HG03469 (cell line): Measurements from ENCODE around the gene BACE2.

Experiments used
- ATAC-seq: cut with Tn5 transposase; IDR thresholded peaks from one replicate; pipeline ENCODE4 v1.9.1; 2021; ENCODE audit warnings: mild to moderate bottlenecking, moderate library complexity, moderate number of reproducible peaks; ENCODE audit not compliant: unreplicated experiment

BACE2 gene

DNA sequence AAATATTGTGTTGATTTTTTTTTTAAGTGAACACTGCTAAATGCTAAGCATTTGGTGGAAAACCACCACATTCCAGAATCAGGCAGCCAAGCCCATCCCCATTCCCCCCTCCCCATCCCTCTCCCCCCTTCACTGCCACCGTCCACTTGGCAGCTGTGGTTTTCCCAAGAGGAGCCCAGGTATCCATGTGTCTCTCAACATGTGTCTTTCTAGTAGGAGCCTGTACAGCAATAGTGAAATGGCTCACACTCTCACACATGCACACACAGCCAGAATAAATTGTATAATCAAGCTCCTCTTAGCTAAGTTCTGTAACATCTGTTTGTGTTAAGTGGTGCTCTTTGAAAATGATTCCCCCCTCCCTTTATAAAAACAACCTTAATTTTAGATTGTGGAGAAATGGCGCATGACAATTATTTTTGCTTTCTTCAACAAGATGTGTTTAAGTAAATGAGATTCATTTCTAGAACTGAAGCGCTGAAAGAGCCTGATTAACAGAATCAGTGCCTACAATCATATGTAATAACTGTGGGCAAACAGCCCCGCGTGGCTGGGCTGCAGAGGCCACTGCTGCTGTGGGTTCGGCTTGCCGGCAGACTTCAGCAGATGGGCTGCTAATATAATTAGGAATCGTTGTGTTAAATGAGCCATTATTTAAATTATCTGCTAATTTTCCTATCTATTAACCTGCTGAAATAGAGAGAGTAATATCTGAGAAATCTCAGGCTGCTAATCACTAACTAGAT, 43.3 kb downstream of the BACE2 start:
- no peak for ATAC-seq

DNA sequence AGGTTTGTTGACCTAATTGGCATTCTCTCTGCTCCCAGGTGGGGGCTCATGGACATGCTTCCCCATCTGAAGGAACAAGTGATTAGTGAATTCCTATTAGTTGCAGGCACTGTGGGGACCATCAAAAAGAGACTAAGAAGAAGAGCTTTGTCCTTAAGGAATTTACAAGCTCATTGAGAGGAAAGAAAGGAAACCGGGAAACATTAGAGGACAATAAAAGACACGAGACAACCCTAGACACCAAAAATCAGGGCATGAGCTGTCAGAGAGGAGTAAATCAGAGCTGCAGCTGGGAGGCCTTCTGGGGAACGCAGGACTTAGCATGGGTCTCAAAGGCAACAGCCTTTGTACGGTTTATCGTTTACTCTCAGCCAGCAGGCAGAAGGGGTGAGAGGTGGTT, 45.1 kb downstream of the BACE2 start:
- no peak for ATAC-seq

DNA sequence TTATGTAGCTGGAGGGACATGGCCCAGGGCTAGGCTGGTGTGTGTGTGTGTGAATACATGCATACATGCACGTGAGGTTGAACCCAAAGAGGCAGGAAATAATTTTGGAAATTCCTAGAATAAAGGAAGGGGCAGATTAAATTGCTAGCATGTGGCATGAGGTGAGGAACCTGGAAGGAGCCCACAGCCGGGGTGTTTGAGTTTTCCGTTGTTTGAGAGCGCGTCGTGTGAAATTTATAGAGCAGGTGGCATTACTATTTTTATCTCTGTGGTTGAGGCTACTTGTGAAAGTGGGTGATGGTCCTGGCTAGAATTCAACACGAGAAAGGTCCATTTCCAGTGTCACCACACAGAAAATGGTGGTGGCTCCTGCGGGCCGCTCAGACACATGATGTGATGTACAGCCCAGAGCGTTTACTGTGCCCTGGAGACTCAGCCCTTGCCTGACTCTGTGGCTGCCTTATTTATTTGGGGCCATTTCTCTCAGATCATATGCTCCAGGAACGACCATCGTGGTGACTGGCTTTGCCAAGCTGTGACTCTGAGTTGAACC, 48.0 kb downstream of the BACE2 start:
- ATAC-seq: no peak

DNA sequence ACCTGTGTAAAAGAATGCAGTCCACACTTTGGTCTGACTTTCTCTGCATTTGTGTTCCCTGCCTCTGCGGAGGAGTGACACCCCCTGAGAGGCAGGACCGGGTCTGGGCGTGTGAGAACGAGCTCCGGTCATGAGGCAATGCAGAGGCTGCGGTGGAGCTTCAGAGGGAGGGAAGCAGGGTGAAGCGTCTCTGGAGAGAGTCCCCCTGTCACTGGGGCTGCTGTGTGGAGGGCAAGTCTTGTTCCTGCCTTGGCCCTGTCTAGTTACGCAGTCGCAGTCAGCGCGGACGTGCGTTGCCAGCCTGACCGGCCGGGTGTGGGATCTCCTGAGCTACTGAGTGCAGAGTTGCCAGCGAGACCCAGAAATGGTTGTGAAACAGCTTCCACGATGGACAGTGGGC, 48.5 kb downstream of the BACE2 start:
- ATAC-seq: no peak

DNA sequence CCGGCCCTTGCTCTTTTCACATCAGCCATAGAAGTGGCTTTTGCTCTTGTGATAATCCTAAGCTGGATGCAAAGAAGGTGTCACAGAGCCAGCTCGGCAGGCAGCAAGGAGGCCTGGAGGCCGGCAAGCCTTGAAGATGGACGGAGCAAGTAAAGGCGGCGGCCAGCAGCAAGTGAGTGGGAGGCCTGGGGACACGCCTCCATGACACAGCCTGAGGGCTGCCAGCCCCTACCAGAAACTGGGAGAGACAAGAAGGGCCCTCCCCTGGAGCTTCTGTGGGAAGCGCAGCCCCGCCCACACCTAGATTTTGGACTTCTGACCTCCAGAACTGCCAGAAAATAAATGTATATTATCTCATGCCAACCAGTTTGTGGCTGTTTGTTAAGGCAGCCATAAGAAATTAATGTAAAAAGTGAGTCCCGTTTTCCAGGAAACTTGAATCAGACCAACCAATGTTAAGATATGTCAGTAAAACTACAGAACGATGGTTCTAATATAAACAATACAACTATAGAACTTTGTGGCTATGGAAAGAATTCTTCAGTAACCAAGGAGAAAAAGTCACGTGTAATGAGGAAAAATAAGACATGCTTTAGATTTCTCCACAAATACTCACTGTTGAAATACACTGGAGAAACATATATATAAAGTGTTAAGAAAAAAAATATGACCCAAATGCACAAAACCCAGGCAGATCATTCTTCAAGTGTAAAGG, 49.9 kb downstream of the BACE2 start:
- no peak for ATAC-seq

DNA sequence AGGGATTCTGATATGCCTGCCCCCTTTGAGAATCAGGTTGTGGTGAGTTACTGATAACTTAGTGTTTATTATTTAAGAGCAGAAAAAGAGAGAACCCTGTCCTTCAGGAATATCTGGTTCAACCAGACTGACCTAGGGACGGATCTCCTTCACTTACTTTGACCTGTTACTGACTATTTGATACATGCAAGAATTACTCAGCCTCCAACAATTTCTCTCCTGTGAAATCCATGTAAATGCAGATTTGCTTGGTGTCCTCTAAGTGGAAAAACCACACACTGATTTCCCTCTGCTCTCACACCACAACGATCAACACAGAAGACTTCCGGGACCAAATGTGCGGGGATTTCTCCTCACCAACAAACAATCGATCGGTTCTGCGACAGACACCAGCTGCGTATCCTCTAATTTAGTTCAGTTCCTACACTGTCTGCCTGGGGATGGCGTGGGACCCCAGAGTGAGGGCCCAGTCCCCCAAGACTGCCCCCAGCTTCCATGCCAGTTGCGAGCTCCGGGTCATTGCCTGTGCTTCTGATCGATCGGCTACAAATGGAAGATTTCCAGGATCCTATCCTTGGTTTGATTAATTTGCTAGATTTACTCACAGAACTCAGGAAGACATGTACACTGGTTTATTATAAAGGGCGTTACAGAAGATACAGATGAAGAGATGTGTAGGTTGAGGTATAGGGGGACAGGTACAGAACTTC, 51.7 kb downstream of the BACE2 start:
- no peak for ATAC-seq

DNA sequence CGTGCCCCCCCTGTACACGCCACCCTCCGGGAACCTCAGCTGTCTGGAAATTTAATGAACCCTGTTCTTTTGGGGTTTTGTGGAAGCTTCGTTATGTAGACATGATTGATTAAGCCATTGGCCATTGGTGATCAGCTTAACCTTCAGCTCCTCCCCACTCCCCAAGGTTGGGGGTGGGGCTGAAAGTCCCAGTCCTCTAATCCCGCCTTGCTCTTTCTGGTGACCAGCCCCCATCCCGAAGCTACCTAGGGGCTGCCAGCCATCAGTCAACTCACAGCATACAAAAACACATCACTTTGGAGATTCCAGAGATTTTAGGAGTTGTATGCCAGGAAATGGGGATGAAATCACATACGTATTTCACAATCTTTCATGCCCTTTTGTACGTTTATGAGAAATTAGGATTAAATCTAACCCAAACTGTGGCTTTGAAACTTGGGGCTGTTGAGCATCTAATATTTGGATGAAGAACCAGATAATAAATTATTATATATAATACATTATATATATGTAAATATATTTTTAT, 52.3 kb downstream of the BACE2 start:
- ATAC-seq: no peak

DNA sequence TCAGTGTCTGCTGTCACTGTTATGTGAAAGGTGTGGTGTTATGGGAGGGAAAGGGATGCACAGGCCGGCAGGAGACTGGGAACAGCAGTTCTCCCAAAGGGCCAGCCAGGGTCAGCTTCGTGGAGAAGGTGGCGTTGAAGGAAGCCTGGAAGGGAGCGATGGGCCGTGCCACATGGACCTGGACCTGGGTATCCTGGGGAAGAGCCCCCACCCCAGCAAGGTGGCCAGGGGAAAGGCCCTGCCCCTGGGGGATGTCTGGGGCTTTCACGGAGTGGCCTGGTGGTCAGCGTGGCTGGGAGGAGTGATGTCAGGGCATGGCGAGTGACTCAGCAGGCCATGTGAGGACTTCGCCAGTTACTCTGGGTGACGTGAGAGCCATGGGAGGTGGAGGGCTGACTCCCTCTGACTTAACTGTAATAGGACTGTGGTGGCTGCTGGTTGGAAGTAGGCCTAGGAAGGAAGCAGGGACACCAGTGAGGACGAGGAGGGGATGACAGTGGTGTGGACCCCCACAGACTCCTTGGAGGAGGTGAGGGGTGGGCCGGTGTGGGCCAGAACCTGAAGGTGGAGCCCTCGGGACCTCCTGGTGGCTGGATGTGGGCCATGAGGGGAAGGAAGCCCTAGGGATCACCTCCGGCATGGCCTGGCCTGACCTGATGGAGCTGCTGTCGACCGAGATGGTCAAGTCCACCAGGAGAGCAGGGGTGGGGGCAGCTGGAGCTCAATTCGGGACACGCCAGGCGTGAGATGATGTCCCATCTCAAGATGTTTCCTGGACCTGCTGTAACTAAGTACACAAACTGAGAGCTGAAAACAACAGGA, 54.5 kb downstream of the BACE2 start:
- ATAC-seq: no peak

DNA sequence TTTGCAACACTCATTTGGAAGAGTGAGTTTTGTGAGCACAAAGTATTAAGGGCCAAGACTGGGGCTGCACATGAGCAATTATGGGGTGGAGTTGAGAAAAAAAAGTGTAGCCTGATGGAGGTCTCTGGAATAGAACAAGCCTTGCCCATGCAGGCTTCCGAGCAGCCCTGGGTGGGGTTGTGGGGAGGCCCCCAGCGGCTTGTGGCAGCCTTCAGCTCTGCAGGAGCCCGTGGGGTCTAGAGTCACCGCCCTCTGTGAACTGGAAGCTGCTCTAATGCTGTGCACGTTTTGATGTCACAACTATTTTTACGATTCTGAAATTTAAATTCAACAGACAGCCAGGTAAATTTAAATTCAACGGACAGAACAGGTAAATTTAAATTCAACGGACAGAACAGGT, 58.9 kb downstream of the BACE2 start:
- no peak for ATAC-seq

DNA sequence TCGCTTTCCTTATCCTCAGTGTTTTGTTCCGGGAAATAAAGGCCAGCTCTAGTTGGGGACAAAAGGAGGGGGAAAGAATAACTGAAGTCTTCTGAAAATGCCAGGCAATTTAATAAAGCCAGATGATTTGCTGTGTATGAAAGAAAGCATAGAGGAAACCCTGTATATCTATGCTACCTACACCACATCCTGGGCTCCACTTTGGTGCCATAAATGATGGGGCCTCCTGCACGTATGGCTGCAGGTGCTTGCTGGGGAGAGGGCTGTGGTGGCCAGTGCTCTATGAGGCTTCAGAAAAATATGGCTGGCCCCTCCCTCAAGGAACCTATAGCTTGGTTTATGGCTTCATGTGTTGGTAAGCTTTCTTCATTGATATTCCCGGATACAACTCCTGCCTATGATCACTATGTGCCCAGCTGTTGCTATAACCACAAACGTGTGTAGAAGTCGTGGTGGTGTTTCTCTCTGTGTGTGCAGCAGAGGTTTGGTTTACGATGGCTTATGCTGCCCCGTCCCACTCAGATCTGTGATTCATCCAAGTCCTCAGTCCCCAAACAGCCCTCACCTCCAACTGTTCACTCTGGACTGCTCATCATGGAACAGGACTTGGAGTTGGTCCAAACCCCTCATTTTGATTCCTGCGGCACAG, 59.5 kb downstream of the BACE2 start:
- ATAC-seq: no peak

DNA sequence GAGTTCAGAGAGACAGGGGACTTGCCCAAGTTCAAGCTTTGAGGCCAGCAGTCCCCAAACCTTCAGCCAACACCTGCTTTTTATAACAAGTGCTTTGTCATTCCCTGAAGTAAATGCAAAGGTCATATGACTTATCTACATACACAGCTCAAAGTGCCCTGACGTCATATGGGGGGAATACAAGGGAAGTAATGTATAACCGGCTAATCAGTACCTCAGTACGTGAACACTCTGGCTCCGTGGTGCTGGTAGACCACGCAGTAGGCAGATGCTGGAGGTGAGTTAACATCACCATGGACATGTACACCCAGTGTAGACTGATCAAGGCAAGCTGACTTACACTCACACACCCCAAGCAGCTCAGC, 60.0 kb downstream of the BACE2 start:
- ATAC-seq: no peak

DNA sequence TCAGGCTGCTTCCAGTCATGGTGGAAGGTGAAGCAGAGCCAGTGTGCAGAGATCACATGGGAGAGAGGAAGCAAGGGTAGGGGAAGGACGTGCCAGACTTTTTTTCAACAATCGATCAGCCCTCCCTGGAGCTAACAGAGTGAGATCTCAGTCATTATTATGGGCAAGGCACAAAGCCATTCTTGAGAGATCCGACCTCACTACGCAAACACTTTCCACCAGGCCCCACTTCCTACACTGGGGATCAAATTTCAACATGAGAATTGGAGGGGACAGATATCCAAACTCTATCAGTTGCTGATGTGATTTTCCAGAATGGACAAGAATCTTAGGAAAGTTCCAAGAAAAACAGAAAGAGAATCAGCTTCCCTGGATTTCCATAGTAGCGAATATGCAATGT, 60.5 kb downstream of the BACE2 start:
- no peak for ATAC-seq

DNA sequence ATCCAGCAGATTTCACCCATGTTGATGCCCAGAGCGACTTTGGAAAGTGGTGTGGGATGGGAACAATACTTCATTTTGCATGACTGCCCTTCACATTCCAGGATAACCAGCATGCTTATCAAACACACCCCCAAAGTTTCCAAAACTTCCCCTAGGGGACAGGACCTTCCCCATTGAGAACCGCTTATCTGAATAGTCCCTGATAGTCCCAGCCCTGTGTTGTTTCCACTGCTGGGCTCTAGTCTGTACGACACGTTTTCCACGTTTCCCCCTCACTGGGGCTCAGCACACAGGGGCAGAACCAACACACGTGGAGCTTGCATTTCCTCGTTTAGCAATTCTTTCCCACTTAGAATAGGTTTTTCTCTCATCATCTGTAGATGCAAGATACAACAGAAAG, 61.0 kb downstream of the BACE2 start:
- no peak for ATAC-seq

DNA sequence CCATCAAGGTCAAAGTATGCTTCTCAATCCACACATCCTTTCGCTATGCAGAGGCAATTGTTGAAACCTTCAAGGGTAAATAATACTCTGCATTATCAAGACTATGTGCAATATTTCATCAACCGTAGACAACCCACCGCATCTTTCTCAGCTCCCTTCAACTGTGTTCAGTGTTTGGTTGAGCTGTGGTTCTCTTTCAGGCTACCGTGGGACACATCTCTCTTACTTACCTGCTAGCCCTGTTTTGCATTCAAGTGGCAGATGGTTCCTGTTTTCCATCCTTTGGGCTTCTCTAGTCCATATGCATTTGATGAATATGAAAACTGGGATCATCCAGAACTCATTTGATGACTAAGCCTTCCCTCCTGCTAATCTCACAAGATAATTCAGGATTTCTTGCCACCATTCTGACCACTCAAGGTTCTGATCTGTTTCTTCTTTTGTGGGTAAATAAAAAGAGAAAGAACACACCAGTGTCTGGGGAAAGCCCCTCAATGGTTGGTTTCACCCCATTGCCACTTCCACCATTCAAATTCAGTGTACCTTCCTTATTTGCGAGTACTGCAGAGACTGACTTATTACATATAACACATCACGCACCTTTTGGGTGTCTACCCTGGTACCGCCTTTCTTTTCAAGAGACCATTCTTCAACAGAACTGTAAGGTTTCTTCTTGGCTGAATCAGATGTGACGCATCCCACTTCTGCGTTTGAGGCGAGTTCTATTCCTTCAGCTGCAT, 61.7 kb downstream of the BACE2 start:
- no peak for ATAC-seq

DNA sequence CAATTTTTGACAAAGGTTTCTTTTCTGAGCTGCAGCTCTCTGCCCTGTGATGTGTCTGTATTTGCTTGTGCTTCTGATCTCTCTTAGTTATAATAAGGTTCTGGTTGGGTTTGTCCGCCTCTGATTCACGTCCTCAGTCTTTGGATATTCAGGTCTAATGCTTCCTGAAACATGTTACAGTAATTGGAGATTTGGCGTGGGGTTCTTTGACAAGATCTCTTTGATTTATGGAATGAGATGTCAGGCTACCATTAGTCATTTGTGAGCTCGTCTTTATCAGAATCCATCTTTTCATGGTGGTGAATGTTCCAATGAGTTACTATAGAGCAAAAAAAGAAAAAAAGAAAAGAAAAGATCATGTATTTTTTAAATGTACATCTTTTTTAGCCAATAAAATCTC, 62.5 kb downstream of the BACE2 start:
- ATAC-seq: no peak

DNA sequence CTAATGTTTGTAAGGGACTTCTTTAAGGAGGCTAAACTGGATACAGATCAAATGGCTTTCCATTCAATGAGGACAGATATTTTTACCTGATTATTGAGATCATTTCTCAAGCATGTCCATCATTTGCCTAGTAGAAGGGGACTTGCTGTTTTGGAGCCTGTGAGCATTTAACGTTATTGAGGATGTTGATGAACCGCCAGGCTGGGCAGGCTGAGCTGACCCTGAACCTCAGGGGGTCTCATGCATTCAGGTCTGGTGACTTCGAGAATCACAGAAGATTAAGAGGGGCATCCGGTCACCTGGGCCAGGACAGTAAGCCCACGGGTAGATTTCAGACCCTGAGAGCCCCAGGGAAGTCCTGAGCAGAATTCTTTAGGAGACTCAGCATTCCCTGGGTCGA, 63.1 kb downstream of the BACE2 start:
- no peak for ATAC-seq

DNA sequence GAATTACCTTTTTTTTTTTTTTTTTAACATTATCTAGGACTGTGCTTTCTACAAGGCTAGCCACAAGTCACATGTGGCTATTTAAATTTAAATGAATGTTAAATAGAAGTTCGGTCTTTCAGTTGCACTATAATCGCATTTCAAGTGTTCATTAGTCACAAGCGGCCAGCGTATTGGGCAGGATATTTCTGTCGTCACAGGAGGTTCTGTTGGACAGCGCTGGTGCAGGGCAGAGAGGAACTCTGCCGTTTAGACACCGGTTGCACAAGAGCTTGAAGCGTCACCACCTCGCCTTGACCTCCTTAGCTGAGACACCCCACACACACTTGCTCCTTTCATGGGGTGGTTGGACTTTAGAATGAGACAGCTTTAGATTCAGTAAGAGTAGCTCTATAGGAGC, 64.1 kb downstream of the BACE2 start:
- ATAC-seq: no peak

DNA sequence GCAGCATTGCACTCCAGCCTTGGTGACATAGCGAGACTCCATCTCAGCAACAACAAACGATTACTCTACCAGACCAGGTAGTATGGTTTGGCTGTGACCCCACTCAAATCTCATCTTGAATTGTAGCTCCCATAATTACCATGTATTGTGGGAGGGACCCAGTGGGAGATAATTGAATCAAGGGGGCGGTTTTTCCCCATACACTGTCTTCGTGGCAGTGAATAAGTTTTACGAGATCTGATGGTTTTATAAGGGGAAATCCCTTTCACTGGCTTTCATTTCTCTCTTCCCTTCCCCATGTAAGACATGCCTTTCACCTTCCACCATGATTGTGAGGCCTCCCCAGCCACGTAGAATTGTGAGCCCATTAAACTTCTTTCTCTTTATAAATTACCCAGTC, 66.0 kb downstream of the BACE2 start:
- ATAC-seq: no peak

DNA sequence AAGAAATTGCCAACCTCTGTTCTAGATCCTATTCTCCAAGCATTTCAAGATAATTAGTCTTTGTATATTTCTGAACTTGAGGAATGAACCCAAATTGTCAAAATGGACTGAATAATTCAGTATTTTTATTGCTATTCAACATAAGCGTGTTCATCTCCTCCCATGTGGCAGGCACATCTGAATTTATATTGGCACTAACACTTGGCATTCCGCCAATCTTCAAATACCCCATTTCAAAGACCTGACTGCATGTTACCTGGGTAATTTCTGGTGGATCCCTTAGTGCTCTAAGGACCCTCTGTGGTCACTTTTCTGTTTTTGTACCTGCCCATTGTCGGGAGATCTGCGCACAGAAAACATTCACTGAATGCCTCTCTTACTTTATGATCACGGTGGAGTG, 66.6 kb downstream of the BACE2 start:
- ATAC-seq: no peak

DNA sequence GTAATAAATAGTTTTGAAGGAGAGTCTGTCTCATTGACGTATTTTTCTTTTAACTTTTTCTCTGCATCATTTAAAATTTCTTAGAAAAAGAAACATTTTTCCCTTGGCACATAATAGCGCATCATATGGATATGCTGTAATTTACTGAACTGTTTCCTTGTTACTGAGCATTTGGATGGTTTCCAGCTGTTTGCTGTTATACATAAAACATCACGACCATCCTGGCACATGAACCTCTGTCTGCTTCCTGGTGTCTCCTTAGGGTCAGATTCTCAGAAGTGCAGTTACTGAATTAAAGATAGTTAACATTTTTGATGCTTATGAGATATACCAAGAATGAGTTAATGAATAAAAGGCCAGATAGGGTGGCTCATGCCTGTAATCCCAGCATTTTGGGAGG, 67.2 kb downstream of the BACE2 start:
- no peak for ATAC-seq
